ENCODE measurements around the gene FBXL17.

The FBXL17 gene

DNA sequence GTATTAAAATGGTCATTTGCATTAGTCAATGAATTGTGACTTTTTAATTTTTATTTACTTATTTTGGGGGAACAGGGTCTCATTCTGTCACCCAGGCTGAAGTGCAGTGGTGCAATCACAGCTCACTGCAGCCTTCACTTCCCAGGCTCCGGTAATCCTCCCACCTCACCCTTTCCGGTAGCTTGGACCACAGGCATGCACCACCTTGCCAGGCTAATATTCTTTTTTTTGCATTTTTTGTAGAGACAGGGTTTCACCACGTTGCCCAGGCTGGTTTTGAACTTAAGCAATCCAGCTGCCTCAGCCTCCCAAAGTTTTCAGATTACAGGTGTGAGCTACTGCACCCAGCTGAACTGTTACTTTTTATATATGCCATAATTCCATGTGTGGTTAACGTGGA, 143.4 kb downstream of the FBXL17 start:
- H3K79me2 ChIP-seq (ENCODE audit: insufficient read depth, low read length), result no peaks in the 10 kb centered on the region
- no peak overlapping the region for H3K4me3 ChIP-seq (ENCODE audit: low read length, poor library complexity, severe bottlenecking)
- TF ChIP-seq, protein P1, sequence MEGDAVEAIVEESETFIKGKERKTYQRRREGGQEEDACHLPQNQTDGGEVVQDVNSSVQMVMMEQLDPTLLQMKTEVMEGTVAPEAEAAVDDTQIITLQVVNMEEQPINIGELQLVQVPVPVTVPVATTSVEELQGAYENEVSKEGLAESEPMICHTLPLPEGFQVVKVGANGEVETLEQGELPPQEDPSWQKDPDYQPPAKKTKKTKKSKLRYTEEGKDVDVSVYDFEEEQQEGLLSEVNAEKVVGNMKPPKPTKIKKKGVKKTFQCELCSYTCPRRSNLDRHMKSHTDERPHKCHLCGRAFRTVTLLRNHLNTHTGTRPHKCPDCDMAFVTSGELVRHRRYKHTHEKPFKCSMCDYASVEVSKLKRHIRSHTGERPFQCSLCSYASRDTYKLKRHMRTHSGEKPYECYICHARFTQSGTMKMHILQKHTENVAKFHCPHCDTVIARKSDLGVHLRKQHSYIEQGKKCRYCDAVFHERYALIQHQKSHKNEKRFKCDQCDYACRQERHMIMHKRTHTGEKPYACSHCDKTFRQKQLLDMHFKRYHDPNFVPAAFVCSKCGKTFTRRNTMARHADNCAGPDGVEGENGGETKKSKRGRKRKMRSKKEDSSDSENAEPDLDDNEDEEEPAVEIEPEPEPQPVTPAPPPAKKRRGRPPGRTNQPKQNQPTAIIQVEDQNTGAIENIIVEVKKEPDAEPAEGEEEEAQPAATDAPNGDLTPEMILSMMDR (conservative IDR thresholded peaks at IDR 0.05; ENCODE audit: low read length), result no peak
- TF ChIP-seq EZH2phosphoT487 (IDR thresholded peaks at IDR 0.05; ENCODE audit: borderline replicate concordance), result no peak
- H3F3A ChIP-seq (ENCODE audit: low read depth), result no peaks in the 10 kb centered on the region
- H3K4me2 ChIP-seq (ENCODE audit: low read depth, low read length, poor library complexity, severe bottlenecking), result no peak overlapping the region
- H3K9me2 ChIP-seq (replicated peaks; ENCODE audit: low read depth, low read length), result no peaks in the 10 kb centered on the region
- no peak overlapping the region for H2AFZ ChIP-seq (ENCODE audit: low read length)
- H3K9ac ChIP-seq (ENCODE audit: low read depth, low read length, poor library complexity, severe bottlenecking), result no peak overlapping the region
- H4K20me1 ChIP-seq (ENCODE audit: insufficient read depth, low read length, poor library complexity, severe bottlenecking), result no peaks in the 10 kb centered on the region
- no peaks in the 10 kb centered on the region for H3K36me3 ChIP-seq (ENCODE audit: insufficient read depth, low read length)
- H3K4me1 ChIP-seq (ENCODE audit: insufficient read depth, low read length, poor library complexity, severe bottlenecking), result no peaks in the 10 kb centered on the region
- no peaks in the 10 kb centered on the region for H3K9me3 ChIP-seq (ENCODE audit: insufficient read depth, low read depth, low read length)
- no peaks in the 10 kb centered on the region for H3K27me3 ChIP-seq (ENCODE audit: insufficient read depth, low read length, poor library complexity, severe bottlenecking)

DNA sequence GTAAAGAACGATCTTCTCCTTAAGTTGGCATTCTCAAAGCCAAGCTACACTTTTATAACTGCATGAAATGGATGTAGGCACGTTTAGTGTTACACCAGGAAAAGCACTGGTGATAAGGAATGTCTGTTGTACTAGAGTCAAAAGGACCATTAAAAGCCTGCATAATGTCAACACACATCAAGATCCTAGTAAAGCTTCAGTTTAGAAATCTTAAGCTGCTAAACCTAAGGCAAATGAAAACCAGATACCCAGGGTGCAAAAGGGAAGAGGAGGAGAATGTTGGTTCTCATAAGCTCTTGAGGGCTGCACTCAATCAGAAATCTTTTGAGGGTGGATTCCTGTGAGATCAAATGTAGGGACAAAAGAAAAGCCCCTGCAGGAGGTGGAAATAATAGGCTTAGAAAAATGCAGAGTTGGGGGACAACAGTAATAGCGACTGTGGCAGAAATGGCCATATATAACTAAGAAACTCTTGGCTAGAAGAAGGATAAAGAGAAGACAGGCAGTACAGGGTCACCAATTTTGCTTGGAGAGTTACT, 148.2 kb downstream of the FBXL17 start:
- H3K9me2 ChIP-seq (replicated peaks; ENCODE audit: low read depth, low read length), result no peaks in the 10 kb centered on the region
- no peaks in the 10 kb centered on the region for H4K20me1 ChIP-seq (ENCODE audit: insufficient read depth, low read length, poor library complexity, severe bottlenecking)
- H3K79me2 ChIP-seq (ENCODE audit: insufficient read depth, low read length), result no peaks in the 10 kb centered on the region
- H3K4me3 ChIP-seq (ENCODE audit: low read length, poor library complexity, severe bottlenecking), result no peak overlapping the region
- H3K4me2 ChIP-seq (ENCODE audit: low read depth, low read length, poor library complexity, severe bottlenecking), result no peak overlapping the region
- peaks cover 5% of the 10 kb centered on the region for H3K4me1 ChIP-seq (ENCODE audit: insufficient read depth, low read length, poor library complexity, severe bottlenecking)
- no peaks in the 10 kb centered on the region for H3F3A ChIP-seq (ENCODE audit: low read depth)
- no peaks in the 10 kb centered on the region for H3K9me3 ChIP-seq (ENCODE audit: insufficient read depth, low read depth, low read length)
- no peak overlapping the region for H2AFZ ChIP-seq (ENCODE audit: low read length)
- no peak for TF ChIP-seq EZH2phosphoT487 (IDR thresholded peaks at IDR 0.05; ENCODE audit: borderline replicate concordance)
- TF ChIP-seq, protein P1 (conservative IDR thresholded peaks at IDR 0.05; ENCODE audit: low read length), result no peak
- no peak overlapping the region for H3K9ac ChIP-seq (ENCODE audit: low read depth, low read length, poor library complexity, severe bottlenecking)
- no peaks in the 10 kb centered on the region for H3K27me3 ChIP-seq (ENCODE audit: insufficient read depth, low read length, poor library complexity, severe bottlenecking)
- no peaks in the 10 kb centered on the region for H3K36me3 ChIP-seq (ENCODE audit: insufficient read depth, low read length)

DNA sequence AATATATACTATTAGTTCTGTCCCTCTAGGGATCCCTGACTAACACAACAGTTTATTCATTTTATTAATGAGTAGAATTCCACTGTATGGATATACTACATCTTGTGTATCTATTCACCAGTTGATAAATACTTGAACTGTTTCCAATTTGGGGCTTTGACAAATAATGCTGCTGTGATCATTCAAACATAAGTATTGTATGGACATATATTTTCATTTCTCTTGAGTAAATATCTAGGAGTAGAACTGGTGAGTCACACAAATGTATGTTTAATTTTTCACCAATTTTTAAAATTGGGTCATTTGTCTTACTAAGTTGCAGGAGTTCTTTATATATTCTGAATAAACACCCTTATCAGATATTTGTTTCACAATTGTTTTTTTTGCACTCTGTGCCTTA, 149.1 kb downstream of the FBXL17 start:
- no peak overlapping the region for H3K9ac ChIP-seq (ENCODE audit: low read depth, low read length, poor library complexity, severe bottlenecking)
- H3K9me2 ChIP-seq (replicated peaks; ENCODE audit: low read depth, low read length), result no peaks in the 10 kb centered on the region
- H3K79me2 ChIP-seq (ENCODE audit: insufficient read depth, low read length), result no peaks in the 10 kb centered on the region
- no peaks in the 10 kb centered on the region for H4K20me1 ChIP-seq (ENCODE audit: insufficient read depth, low read length, poor library complexity, severe bottlenecking)
- H3K4me1 ChIP-seq (ENCODE audit: insufficient read depth, low read length, poor library complexity, severe bottlenecking), result peaks cover 5% of the 10 kb centered on the region
- TF ChIP-seq EZH2phosphoT487 (IDR thresholded peaks at IDR 0.05; ENCODE audit: borderline replicate concordance), result no peak
- TF ChIP-seq, protein P1 (conservative IDR thresholded peaks at IDR 0.05; ENCODE audit: low read length), result no peak
- no peaks in the 10 kb centered on the region for H3K9me3 ChIP-seq (ENCODE audit: insufficient read depth, low read depth, low read length)
- no peaks in the 10 kb centered on the region for H3K27me3 ChIP-seq (ENCODE audit: insufficient read depth, low read length, poor library complexity, severe bottlenecking)
- no peak overlapping the region for H3K4me2 ChIP-seq (ENCODE audit: low read depth, low read length, poor library complexity, severe bottlenecking)
- no peak overlapping the region for H2AFZ ChIP-seq (ENCODE audit: low read length)
- H3F3A ChIP-seq (ENCODE audit: low read depth), result no peaks in the 10 kb centered on the region
- H3K4me3 ChIP-seq (ENCODE audit: low read length, poor library complexity, severe bottlenecking), result no peak overlapping the region
- no peaks in the 10 kb centered on the region for H3K36me3 ChIP-seq (ENCODE audit: insufficient read depth, low read length)
